VCaP (cell line): ENCODE results near the gene STK25.

Experiments used
- H3K27ac ChIP-seq: fragments of 450-650 bp; 2 replicates; pipeline ENCODE4 v1.5.1; 2017
- TF ChIP-seq, protein P1 (sequence below): fragments of 450-650 bp; conservative IDR thresholded peaks from 2 replicates; pipeline ENCODE4 v1.5.1; 2017; ENCODE audit warnings: mild to moderate bottlenecking, moderate library complexity

STK25 gene

DNA sequence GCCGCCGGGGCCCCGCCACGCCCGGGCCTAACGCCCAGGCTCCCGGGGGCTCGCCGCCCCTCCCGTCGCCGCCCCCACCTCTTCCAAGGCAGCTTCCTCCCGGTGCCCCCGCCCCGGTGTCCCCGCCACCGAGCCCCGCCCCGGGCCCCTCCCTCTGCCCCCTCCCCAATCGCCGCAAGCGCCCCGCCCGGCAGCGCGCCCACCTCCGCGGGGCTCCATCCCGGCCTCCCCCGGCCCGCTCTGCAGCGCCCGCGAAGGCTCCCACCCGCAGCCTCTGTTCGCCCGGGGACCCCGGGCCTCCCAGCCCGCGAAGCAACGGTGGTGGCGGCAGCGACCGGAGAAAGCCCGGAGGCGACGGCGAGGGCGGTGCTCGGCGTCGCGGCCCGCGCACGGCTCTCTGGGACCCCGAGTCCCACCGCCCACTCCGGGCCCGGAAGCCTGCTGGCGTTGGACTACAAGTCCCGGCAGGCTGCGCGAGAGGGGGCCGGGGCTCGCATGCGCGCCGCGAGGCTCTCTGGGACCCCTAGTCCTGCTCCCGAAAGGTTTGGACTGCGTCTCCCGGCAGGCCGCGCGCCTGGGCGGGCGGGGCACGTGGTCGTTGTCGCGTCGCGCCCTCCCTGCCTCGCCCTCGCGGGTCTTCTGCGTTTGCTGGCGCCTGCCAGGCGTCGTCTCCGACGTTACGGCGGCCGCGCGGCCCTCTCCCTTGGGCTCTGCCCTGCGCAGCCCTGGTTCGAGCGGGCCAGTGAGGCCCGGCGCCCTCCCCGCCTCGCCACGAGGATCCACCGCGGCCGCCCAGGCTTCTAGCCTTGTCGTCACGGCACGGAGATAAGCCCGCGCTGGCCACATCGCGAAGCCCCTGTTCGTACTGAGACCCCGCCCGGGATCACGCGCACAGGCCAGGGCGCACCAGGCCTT lies at the start of gene STK25:
STK25 (minus strand) TSS at position 345 of the 915 bp plus-strand sequence. CDS start 549 bp downstream, outside the sequence.
- H3K27ac ChIP-seq, result peak within 1 kb of the TSS; percentile 91
- TF ChIP-seq, protein P1, sequence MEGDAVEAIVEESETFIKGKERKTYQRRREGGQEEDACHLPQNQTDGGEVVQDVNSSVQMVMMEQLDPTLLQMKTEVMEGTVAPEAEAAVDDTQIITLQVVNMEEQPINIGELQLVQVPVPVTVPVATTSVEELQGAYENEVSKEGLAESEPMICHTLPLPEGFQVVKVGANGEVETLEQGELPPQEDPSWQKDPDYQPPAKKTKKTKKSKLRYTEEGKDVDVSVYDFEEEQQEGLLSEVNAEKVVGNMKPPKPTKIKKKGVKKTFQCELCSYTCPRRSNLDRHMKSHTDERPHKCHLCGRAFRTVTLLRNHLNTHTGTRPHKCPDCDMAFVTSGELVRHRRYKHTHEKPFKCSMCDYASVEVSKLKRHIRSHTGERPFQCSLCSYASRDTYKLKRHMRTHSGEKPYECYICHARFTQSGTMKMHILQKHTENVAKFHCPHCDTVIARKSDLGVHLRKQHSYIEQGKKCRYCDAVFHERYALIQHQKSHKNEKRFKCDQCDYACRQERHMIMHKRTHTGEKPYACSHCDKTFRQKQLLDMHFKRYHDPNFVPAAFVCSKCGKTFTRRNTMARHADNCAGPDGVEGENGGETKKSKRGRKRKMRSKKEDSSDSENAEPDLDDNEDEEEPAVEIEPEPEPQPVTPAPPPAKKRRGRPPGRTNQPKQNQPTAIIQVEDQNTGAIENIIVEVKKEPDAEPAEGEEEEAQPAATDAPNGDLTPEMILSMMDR, result no peak

DNA sequence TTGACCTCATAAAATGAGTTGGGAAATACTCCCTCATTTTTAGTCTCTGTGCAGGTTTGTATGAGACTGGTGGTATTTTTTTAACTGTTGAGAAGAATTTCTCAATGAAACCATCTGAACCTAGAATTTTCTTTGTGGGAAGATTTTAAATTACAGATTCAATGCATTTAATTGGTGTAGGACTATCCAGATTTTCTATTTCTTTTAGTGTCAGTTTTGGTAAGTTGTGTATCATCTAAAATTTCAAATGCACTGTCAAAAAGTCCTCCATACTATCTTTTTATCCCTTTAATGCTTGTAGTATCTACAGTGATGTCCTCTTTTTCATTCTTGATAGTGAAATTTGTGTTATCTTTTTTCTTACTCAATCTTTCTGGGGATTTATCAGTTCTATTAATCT lies 48.4 kb upstream of the STK25 start:
- no peak overlapping the region for H3K27ac ChIP-seq
- TF ChIP-seq, protein P1, result no peak

DNA sequence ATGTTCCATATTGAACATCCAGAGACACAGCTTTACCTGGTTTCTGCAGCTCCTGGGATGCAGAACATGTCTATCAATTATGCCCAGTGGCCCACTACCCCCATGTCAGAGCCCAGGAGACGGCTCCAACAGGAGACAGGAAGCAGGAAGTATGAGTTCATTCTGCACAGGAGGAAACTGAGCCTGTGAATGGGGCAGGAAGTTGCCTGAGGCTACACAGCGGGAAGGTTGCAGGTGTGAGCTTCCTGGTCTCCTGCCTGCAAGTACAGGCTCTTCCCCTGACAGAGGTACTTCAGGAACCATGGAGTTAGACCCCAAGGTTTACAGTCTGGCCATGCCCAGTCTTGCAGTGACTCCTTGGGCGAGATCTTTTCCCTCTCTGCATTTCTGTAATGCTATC lies 47.3 kb upstream of the STK25 start:
- no peak overlapping the region for H3K27ac ChIP-seq
- TF ChIP-seq, protein P1, result no peak

GRCh38 chr2:241554610-241555322 lies 46.4 kb upstream of the STK25 start:
- no peak overlapping the region for H3K27ac ChIP-seq
- TF ChIP-seq, protein P1, result no peak

DNA sequence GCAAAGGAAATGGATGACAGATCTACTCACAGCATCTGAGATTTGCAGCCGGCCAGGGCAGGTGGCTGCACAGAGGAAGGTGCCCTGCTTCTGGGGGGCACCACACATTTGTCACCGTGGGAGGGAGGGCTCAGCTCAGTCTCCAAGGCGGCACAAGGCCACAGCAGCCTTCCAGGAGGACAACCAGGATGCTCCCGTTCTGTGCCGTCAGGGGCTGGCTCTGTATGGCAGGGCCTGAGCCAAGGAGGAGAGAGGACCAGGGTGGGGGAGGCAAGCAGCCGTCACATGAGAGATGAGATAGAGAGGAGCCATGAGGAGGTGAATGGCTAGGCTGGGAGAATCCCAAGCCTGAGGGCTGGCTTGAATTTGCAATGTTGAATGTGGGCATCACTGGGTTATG lies 45.6 kb upstream of the STK25 start:
- no peak overlapping the region for H3K27ac ChIP-seq
- TF ChIP-seq, protein P1, result no peak

DNA sequence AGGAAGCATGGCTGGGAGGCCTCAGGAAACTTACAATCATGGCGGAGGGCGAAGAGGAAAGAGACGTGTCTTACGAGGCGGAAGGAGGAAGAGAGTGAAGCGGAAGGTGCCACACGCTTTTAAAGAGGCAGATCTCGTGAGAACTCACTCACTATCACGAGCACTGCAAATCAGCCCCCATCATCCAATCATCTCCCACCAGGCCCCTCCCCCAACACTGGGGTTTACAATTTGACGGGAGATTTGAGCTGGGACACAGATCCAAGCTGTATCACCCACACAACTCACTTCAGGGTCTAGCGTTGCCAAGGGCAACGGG lies 45.1 kb upstream of the STK25 start:
- TF ChIP-seq, protein P1, result no peak
- no peak overlapping the region for H3K27ac ChIP-seq

DNA sequence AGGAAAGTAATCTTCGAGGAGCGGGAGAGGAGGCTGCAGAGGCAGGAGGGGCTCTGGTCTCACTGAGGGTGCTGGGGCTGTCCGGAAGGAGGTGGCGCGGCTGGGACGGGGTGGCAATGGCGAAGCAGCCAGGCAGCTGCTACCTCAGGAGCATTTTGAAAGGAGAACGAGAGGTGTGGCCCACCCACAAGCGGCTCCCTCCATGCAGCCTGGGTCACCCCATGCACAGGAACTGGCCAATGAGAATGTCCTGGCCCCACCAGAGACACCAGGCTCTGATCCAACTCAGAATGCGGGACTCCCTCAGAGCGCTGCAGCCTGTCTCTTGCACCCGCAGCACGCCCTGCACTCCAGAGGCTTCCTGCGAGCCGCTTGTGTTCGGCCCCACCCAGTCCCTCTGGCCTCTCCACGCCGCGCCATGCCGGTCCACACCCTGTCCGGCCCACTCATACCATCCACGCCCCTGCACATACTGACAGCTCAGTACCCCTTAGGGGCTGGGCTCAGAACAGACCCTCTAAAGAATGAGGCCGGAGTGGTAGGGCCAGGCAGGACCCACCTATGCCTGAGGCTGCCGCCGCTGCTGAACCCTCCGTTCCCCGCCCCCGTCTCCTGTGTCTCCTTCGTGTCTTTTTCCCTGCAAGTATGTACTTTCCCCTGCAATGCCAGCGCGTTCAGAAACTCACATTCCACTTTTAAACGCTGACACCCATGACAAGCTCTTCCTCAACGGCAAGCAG lies 43.8 kb upstream of the STK25 start:
- TF ChIP-seq, protein P1, result no peak

More for the DNA sequence above, 43.8 kb upstream of the STK25 start:
- H3K27ac ChIP-seq, result no peak overlapping the region
